ENCODE measurements around the gene PLXND1. TPM values are rescaled to one million over a fixed set of nuclear protein-coding genes. Genes with fewer than 3 reads are reported as not detected.
A peak's percentile ranks its signal among the peaks of the same experiment; 100 is the strongest.

Gene PLXND1
- total RNA-seq, 1 donor from 2014 or later: 319 TPM

DNA sequence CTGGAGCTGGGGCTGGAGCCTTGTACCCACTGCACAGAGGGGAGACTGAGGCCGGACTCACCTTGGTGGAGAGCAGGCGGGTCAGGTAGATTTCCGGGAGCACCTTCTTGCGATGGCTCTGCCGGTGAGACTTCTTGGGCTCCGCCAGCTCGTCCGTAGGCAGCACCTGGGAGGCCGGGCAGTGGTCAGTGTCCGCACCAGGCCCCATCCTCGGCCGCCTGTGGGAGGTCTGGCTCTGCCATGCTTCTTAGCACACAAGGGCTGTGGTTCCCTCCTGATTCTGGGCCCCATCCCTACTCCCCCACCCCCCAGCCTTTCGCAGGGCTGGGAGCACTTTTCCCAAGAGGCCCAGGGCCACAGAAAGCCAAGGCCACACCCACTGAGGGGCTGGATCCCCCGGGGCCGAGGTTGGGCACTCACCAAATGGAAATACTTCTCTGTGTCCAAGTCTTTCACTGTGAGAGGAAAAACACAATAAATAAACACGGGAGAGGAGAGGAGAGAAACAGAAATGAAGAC, 46.1 kb downstream of the PLXND1 start:
- peak; percentile 8 for ATAC-seq
- DNase-seq (ENCODE audit: low spot score): no peak
- intact Hi-C loops (cut with DNase I): no loop called here

DNA sequence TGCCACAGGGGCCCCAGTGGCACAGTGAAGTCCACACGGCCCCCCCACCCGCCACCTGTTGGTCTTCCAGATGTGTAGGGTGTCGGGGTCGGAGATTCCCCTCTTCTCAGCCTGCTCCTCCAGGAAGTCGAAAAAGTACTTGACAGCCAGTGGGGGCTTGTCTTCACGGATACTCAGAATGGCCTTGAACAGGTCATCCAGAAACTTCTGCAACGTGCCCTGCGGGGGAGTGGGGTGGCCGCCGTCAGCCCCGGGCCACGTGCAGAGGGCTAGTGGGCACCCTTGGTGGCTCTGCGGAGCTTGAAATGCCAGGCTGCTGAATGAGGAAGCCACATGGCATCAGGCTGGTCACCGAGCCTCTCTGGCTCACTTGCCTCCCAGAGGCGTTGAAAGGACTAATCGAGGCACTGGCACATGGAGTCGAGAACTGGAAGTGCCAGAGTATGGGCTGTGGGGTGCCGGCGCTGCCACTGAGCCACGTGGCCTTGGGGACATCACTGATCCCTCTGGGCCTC, 46.9 kb downstream of the PLXND1 start:
- intact Hi-C loops (cut with DNase I): no loop called here
- ATAC-seq (no peak), DNase-seq (ENCODE audit: low spot score) (no peak)

DNA sequence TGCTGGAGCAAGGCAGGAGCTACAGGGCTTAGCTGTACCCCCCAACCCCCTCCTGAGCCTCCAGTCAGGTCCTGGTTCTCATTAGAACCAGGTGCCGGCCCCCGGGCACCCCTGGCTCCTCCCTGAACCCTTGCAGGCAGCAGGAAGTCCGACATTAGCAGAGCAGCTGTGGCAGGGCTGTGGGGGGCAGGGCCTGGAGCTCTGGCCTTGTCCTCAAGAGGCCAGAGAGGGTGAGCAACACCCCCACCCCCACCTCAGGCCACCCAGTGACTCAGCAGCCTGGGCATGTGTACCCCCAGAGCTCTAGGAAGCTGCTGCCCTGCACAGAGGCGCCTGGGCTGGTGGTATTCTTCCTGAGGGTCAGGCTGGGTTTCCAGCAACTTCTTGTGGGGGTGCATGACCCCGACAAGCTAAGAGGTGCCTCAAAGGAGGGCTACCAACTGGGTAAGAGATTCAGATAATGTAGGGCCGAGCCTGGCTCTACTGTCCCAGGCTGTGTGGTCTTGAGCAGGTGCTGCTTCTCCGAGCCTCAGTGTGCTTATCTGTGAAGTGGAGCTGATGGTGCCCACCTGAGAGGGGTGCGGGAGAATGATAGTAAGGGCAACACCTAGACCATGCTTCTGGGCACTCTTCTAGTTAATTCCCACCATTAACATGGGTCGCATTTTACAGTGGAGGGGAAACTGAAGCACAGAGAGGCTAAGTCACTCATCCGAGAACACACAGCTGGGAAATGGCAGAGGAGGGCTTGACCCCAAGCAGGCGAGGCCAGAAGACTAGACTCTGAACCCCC, 47.5 kb downstream of the PLXND1 start:
- intact Hi-C loops (cut with DNase I): no loop called here
- DNase-seq (ENCODE audit: low spot score): no peak
- ATAC-seq: no peak

DNA sequence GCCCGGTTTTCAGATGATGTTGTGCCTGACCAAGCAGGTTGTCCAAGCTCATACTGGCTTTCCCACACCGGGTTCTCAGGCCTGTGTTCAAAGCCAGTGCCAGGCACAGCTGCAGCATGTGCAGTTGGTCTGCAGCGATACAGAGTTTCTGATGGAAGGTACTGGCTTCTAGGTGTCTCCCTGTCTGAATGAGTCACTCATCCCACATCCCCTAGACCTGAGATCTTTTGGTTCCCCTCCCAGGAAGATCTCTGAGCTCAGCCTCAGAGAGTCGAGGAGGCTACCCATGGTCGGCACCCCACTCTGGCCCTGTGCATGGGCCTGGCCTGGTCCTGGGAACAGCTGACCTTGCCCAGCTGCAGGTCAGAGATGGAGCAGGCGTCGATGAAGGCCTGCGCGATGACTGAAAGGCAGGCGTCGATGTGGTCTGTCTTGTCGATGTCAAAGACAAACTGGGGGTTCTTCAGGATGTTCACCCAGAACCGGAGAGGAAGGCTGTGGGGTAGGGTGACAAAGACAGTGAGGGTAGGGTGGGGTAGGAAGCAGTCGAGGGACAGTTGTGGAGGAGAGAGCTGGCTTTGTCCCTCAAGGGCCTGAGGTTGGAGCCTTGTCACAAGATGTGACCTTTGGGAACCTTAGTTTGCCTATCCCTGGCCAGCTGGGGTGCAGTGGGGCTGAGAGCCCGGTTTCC, 48.2 kb downstream of the PLXND1 start:
- intact Hi-C loops (cut with DNase I): no loop called here
- ATAC-seq: no peak

DNA sequence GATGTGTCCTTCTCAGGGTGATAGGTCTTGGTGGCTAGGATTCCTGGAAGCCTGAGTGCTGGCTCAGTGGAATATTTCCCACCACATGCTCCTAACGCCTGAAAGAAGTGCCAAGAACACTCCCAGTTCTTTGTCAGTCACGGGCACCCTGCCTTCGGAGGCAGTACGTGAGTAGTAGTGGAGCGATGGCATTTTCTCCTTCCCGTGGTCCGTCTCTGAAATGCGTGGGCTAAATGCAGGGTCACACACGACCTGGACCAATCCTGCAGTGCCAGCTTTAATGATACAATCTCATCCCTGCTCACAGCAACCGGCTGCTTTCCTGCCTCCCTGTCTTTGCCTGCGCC, 49.0 kb downstream of the PLXND1 start:
- DNase-seq (ENCODE audit: low spot score) (no peak), ATAC-seq (peak; percentile 41)
- intact Hi-C loops (cut with DNase I): no loop called here

More for the DNA sequence above, 48.2 kb downstream of the PLXND1 start:
- no peak for DNase-seq (ENCODE audit: low spot score)

DNA sequence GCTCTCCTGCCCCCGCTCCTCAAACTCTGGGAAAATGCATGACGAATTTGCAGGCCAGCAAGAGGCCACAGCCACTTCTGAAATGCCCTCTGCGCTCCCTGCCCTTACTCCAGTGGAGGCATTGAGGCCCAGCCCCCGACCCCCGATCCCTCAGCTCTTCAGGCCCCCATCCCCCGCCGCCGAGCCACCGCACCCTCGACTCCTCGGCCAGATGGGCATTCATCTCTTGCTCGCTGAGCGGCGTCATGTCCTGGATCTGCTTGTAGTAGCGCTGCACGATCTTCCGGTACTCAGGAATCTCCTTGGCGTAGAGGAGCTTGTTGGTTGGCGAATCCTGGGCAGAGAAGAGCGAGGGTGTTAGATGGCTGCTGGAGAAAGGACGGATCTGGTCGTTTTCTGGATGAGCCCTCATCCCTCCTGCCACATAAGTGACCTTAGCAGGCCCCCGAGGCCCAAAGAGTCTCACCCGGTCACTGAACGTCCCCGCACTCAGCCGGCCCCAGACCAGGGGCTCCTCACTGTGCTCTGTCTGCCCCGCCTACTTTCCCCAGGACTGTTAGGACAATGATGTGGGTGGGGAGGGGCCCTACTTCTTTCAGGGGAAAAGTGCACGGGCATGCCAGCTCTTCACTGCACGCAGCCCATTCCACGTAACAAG, 49.5 kb downstream of the PLXND1 start:
- no peak for DNase-seq (ENCODE audit: low spot score)
- intact Hi-C loops (cut with DNase I): no loop called here
- ATAC-seq: no peak

DNA sequence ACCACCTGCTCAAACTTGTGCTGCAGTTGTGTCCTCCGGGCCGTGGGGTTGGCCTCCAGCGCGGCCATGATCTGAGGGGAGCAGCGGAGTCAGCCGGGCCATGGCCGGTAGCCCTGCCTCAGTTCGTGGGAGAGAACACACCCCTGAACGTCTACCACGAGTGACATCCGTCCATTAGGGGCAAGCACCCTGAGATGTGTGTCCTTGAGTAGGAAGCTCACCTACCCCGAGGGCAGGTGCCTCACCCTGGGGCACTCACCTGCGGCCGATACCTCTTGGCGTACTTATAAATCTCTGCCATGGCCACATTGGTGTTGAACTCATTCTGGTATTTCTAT, 50.1 kb downstream of the PLXND1 start:
- intact Hi-C loops (cut with DNase I): no loop called here
- ATAC-seq (no peak), DNase-seq (ENCODE audit: low spot score) (no peak)

DNA sequence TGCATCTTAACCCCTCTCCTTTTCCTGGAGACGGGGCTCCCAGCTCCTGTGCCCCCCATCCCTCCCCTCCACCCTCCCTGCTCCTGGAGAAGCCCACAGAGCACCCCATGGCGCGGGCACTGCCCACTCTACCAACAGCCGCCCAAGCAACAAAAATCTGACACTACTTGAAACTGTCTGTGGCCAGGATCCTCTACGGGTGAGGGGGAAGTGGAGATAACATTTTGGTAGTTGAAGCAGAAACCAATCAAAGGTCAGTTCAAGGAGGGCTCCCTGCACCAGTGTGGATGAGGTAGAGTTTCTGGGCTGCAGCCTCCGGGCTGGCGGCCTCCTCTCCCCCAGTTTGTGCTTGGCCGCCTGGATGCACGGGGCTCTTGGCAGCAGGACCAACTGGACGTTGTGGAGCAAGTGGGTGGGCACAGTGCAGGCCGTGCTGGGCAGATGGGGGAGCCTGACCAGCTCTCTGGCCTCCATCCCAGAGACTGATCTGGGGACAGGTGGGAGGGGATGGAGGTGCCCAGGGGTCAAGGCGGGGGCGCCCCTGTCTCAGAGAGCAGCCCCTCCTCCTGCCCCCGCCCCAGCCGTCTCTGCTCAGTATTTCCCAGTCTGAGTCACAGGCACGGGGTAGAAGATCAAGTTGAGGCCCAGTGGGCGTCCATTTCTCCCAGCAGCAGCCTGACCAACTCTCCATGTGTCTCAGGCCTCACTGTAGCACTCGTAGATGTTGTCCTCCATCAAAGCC, 50.7 kb downstream of the PLXND1 start:
- no peak for DNase-seq (ENCODE audit: low spot score)
- intact Hi-C loops (cut with DNase I): no loop called here
- peak; percentile 0 for ATAC-seq

DNA sequence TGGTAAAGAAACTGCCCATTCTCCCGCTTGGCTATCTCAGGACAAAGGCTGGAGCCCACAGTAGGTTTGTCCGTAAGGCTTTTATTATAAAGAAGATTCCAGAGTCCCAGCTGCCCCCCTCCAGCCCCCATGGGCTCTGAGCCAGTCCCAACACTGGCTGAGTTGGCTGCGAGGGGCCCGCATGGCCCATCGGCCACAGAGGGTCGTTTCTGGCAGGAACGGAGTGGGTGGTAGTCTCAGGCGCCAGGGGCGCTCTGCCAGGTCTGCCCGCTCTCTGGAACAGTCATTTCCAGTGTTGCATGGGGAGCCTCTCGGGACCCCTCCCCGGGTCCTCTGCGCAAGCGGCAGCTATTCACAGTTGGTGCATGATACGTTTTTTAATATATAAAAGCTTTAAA, 51.3 kb downstream of the PLXND1 start:
- DNase-seq (ENCODE audit: low spot score): no peak
- intact Hi-C loops (cut with DNase I): no loop called here
- peak; percentile 0 for ATAC-seq

DNA sequence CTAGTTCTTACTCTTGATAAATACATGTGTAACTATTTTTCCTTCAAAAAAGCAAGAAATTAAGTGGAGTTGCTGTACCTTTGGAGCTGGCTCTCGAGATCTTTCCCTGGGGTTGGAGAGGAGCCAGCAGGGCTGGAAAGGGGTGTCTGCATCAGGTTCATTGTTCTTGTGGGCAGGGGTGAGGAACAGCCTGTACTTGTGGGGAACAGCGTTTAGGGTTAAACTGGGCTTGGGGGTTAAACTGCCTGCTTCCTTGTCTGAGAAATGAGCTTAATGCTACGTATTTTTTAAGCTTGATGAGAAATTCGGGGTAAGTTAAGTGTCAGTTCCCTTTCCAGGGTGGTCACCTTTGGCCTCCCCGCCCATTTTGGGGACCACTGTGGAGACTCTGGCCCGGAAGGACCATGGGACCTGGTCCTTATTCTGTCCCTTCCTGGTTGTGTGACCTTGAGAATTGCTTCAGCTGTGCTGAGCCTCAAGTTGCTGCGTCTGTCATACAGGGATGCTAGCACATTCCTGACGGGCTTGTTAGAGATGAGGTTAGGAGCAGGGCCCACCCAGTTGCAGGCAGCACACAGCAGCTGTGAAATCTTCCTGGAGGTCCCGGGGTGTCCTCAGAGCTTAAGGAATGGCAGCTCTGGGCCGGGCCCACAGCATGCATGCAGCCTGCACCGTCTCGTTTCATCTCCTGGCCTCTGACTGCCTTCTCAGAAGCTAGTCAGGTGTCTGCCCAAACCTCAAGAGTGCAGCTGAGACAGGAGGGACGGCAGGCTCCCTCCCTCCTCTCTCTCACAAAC, 51.9 kb downstream of the PLXND1 start:
- intact Hi-C loops (cut with DNase I): no loop called here

DNA sequence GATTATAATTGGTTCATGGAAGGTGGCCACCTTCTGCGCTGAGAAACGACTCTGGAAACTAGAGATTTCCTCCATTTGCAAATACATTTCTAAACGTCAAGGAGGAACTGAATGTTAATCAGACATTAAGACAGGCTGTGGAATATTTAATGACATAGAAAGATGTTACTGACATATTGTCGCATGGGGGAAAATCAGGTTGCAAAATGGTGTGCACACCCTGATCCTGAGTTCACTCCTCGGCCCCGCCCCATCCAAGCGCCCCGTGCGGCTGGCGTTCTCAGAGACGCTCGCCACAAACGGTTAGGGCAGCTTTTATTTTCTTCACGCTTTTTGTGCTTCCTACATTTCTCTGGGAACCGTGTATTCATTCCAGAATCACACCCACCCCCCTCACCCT, 52.8 kb downstream of the PLXND1 start:
- peak; percentile 25 for ATAC-seq

More for the DNA sequence above, 51.9 kb downstream of the PLXND1 start:
- peak; percentile 9 for ATAC-seq
- no peak for DNase-seq (ENCODE audit: low spot score)

DNA sequence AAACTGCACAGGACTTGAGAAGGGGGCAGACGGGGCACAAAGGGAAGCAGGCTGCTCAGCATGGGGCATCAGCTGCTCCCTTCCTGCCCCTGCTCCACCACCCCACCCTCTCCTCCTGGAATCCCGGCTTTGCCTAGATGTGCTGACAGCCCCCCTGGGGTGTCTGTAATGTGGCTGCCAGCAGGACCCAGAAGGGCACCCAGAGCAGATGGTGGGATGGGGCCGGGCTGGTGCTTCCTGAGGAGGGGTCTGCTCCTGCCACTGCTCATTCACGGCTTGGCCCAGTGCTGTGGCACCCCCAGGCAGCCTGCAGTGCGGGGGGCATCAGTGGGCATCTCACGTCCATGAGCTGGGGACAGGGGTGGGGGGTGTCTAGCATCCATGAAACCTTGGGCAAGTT, 53.3 kb downstream of the PLXND1 start:
- ATAC-seq: no peak
- DNase-seq (ENCODE audit: low spot score): no peak
- intact Hi-C loops (cut with DNase I): no loop called here

More for the DNA sequence above, 52.8 kb downstream of the PLXND1 start:
- intact Hi-C loops (cut with DNase I): no loop called here
- no peak for DNase-seq (ENCODE audit: low spot score)

DNA sequence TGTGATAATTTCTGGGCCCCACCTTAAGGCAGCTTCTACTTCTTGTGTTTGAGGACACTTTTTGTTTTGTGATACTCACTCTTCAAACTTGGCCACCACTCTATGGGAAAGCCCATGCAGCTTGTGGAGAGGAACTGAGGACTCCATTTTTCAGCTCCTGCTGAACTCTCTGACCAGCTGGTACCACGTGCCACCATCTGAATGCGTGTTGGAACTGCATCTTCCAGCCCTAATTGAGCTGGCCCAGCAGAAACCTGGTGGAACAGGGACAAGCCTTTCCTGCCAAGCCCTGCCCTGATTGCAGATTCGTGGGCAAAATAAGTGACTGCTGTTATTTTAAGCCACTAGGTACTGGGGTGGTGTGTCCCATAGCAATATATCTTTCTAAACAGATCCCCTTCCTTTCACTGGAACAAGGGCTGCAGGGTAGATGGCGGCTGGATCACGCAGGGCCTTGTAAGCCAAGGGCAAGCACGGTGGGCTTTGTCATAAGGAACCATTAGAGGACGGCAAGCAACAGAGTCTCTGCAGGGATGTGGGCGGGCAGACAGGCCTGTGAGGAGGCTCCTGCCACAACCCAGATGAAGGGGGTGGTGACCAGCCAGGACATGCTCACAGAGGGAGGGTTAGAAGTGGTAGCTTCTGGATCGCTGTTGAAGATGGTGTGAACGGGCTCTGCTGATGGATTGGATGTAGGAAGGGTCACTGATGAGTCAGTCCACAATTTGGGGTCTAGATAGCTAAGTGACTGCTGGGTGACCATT, 54.0 kb downstream of the PLXND1 start:
- intact Hi-C loops (cut with DNase I): no loop called here
- no peak for ATAC-seq
- no peak for DNase-seq (ENCODE audit: low spot score)

DNA sequence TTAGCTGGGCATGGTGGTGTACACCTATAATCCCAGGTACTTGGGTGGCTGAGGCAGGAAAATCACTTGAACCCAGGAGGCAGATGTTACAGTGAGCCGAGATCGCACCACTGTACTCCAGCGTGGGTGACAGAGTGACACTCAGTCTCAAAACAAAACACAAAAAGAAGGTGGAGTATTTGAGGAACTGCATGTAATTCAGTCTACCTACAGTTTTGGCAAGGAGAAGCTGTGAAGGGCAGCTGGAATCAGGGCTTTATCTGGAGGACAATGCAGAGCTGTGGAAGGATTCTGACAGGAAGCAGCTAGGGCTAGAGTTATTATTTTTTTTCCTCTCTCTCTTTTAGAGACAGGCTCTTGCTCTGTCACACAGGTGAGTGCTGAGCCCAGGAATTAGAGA, 56.7 kb downstream of the PLXND1 start:
- no peak for ATAC-seq
- intact Hi-C loops (cut with DNase I): no loop called here

DNA sequence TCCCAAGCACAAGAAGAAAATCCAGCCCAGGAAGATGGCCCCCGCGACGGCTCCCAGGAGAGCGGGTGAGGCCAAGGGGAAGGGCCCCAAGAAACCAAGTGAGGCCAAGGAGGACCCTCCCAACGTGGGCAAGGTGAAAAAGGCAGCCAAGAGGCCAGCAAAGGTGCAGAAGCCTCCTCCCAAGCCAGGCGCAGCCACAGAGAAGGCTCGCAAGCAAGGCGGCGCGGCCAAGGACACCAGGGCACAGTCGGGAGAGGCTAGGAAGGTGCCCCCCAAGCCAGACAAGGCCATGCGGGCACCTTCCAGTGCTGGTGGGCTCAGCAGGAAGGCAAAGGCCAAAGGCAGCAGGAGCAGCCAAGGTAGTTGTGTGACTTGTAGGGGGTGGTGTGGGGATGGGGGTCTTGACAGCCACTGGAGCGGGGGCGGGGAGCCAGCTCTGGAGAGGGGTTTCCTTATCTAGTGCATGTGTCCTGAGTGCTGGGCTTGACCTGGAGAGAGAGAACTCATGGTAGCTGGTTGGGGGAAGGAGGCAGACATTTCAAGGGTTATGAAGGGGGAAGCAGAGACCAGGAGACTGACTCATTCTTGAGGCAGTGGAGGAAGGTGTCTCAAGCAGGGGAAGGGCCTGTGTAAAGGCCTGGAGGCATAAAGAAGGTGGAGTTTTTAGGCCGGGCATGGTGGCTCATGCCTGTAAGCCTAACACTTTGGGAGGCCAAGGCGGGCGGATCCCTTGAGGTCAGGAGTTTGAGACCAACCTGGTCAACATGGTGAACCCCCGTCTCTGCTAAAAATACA, 57.3 kb downstream of the PLXND1 start:
- no peak for DNase-seq (ENCODE audit: low spot score)
- no peak for ATAC-seq
- intact Hi-C loops (cut with DNase I): no loop called here

More for the DNA sequence above, 56.7 kb downstream of the PLXND1 start:
- no peak for DNase-seq (ENCODE audit: low spot score)

DNA sequence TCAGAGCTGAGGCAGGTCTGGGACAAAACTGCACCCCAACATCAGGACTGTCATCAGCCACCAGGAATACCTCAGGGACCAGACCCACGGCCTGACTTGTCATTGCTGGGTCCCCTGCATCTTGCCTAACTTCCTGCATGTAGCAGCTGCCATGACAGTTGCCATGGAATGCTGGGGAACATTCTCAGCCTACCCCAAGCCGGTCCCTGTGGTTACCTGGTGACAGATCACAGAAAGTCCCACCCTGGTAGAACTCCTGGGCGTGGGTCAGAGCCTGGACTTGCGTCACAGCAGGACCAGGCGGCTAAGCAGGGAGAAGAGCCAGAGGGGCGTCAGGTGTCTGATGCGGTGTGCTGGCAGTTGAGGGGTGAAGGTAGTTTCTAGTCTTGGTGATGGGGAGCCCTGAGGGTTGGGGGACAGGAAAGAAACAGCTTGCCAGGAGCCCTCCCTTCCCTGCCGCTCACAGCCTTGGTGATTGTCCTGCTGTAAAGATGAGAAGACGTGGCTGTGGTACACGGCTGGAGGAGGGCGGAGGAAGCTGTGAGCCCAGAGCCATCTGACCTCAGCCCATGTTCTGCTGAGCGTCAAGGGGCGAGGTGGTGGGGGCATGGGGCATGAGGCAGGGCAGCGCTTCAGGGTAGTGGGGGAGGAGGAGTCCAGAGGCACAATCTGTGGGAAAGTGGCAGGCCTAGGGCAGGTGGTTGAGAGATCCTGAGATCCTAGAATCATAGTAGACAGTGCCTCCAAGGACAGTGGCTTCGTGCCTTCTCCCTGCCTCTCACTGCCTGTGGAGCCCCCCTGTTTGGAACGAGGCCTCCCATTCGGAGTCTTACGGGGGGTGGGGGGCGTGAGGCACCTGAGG, 58.1 kb downstream of the PLXND1 start:
- intact Hi-C loops (cut with DNase I): no loop called here
- DNase-seq (ENCODE audit: low spot score): no peak
- no peak for ATAC-seq
